Parathyroid adenoma (tissue), 2 donors: ENCODE results near the gene FANCM.

ENCODE experiments used
- H2AFZ ChIP-seq: fragments of 300-600 bp; sonication (generic); one replicate; pipeline ENCODE4 v1.7.0; 2017; ENCODE audit warnings: antibody characterized with exemption, mild to moderate bottlenecking
- H3K27ac ChIP-seq: fragments of 300-600 bp; sonication (generic); one replicate; pipeline ENCODE4 v1.7.0; 2017
- H3K27me3 ChIP-seq: fragments of 300-600 bp; sonication (generic); one replicate; pipeline ENCODE4 v1.7.0; 2017; ENCODE audit warnings: low read length; ENCODE audit not compliant: control insufficient read depth, insufficient read depth
- H3K36me3 ChIP-seq: fragments of 300-600 bp; sonication (generic); one replicate; pipeline ENCODE4 v1.7.0; 2017; ENCODE audit warnings: low read length; ENCODE audit not compliant: control insufficient read depth, insufficient read depth
- H3K4me1 ChIP-seq: fragments of 300-600 bp; sonication (generic); one replicate; pipeline ENCODE4 v1.7.0; 2017; ENCODE audit warnings: control low read depth
- H3K4me2 ChIP-seq: fragments of 300-600 bp; sonication (generic); one replicate; pipeline ENCODE4 v1.7.0; 2017; ENCODE audit warnings: low read length
- H3K4me3 ChIP-seq: fragments of 300-600 bp; sonication (generic); one replicate; pipeline ENCODE4 v1.7.0; 2017; ENCODE audit warnings: low read depth, low read length
- H3K79me2 ChIP-seq: fragments of 300-600 bp; sonication (generic); one replicate; pipeline ENCODE4 v1.7.0; 2017; ENCODE audit warnings: control low read depth
- H3K9ac ChIP-seq: fragments of 300-600 bp; sonication (generic); one replicate; pipeline ENCODE4 v1.7.0; 2017; ENCODE audit warnings: mild to moderate bottlenecking
- H3K9me3 ChIP-seq: fragments of 300-600 bp; sonication (generic); one replicate; pipeline ENCODE4 v1.7.0; 2017; ENCODE audit warnings: low read length; ENCODE audit not compliant: control insufficient read depth
- CTCF ChIP-seq: fragments of 300-600 bp; sonication (generic); IDR thresholded peaks from one replicate; pipeline ENCODE4 v1.7.0; 2017; ENCODE audit warnings: antibody characterized with exemption, mild to moderate bottlenecking
- donor health status: primary hyperparathyroidism.

Gene FANCM

GRCh38 chr14:45145214-45145613, 9.5 kb downstream of the FANCM start:
- peaks cover 5% of the 10 kb centered on the region for H3K79me2 ChIP-seq
- no peak overlapping the region for H2AFZ ChIP-seq
- H3K4me3 ChIP-seq = no peak overlapping the region
- no peak overlapping the region for H3K4me2 ChIP-seq
- no peak overlapping the region for H3K9ac ChIP-seq
- TF ChIP-seq CTCF = no peak
- H3K4me1 ChIP-seq = no peaks in the 10 kb centered on the region
- no peak overlapping the region for H3K27ac ChIP-seq
- no peaks in the 10 kb centered on the region for H3K27me3 ChIP-seq
- no peaks in the 10 kb centered on the region for H3K9me3 ChIP-seq
- no peaks in the 10 kb centered on the region for H3K36me3 ChIP-seq

DNA sequence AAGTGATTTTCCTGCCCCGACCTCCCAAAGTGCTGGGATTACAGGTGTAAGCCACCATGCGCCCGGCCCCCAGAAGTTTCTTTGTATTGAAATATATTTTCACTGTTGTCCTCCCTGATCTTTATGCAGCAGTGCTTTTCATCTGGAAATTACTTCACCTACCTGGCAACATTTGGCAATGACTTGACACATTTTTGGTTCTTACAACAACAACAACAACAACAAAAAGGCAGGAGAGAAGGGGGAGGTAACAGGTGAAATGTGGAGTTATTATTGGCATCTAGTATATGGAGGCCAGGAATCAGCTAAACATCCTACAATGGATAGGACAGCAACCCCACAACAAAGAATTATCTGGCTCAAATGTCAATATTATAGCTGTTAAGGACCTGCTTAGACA, 13.9 kb downstream of the FANCM start:
- Histone ChIP-seq H3K9me3 (no peaks in the 10 kb centered on the region), H3K4me2 (no peak overlapping the region), H3K9ac (no peak overlapping the region), H3K36me3 (no peaks in the 10 kb centered on the region), H3K4me3 (no peak overlapping the region), H2AFZ (no peak overlapping the region), H3K79me2 (peaks cover under 1% of the 10 kb centered on the region), H3K27ac (no peak overlapping the region), H3K4me1 (no peaks in the 10 kb centered on the region), H3K27me3 (no peaks in the 10 kb centered on the region)
- no peak for TF ChIP-seq CTCF

GRCh38 chr14:45150386-45150890, 14.7 kb downstream of the FANCM start:
- no peaks in the 10 kb centered on the region for H3K9me3 ChIP-seq
- H3K79me2 ChIP-seq = no peaks in the 10 kb centered on the region
- H3K27ac ChIP-seq = no peak overlapping the region
- no peaks in the 10 kb centered on the region for H3K27me3 ChIP-seq
- no peak overlapping the region for H2AFZ ChIP-seq
- H3K9ac ChIP-seq = no peak overlapping the region
- H3K4me2 ChIP-seq = no peak overlapping the region
- no peak for TF ChIP-seq CTCF
- no peaks in the 10 kb centered on the region for H3K4me1 ChIP-seq
- no peak overlapping the region for H3K4me3 ChIP-seq
- no peaks in the 10 kb centered on the region for H3K36me3 ChIP-seq

DNA sequence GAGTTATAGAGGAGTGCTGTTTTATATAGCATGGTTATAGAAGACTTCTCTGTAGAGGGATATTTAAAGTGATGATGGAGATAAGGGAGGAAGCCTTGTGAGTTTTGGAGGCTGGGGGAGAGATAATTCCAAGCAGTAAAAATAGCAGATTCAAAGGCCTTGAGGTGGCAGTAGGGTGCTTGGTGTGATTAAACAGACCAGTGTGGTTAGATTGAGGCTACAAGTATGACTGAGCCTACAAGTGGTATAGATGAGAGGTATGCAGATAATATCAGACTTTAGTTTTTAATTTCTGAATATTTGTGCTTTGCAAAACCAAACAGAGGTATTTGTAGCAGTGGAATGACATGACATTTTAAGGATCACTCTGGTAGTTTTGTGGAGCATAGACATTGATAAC, 20.3 kb downstream of the FANCM start:
- Histone ChIP-seq H3K79me2 (no peaks in the 10 kb centered on the region), H3K4me2 (no peak overlapping the region), H3K36me3 (no peaks in the 10 kb centered on the region), H3K27ac (no peak overlapping the region), H3K9ac (no peak overlapping the region), H3K4me1 (no peaks in the 10 kb centered on the region), H3K27me3 (no peaks in the 10 kb centered on the region), H2AFZ (no peak overlapping the region), H3K4me3 (no peak overlapping the region), H3K9me3 (no peaks in the 10 kb centered on the region)
- TF ChIP-seq CTCF = no peak

DNA sequence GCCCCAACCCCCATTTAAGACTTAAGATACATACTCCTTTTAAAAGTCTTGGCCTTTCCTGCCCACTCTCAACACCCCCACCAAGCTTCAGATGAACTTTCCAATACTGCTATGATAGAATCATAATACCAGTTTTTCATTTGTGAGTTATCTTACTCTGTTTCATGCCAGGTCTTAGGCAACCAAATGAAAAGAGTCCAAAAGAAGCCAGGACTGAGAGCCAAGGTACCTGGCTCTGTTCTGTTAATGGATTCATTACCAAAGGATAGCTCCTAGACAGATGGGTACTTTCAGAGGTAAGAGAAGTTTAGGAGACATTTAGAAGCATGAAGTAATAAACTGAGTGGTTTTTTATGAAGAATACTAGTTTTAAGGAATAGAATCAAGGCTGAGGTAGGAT, 34.2 kb downstream of the FANCM start:
- no peak overlapping the region for H2AFZ ChIP-seq

More for the DNA sequence above, 34.2 kb downstream of the FANCM start:
- no peak for TF ChIP-seq CTCF
- H3K4me1 ChIP-seq = no peaks in the 10 kb centered on the region
- no peak overlapping the region for H3K4me3 ChIP-seq
- no peak overlapping the region for H3K27ac ChIP-seq
- H3K79me2 ChIP-seq = no peaks in the 10 kb centered on the region
- H3K4me2 ChIP-seq = no peak overlapping the region
- H3K9me3 ChIP-seq = no peaks in the 10 kb centered on the region
- H3K36me3 ChIP-seq = no peaks in the 10 kb centered on the region
- no peak overlapping the region for H3K9ac ChIP-seq
- no peaks in the 10 kb centered on the region for H3K27me3 ChIP-seq
